Activated effector memory CD4-positive, alpha-beta T cell treated with anti-CD3 and anti-CD28 coated beads, Interleukin-2, amount 50 U/mL, for 16 hours (primary cell): Measurements from ENCODE around the gene SLC23A3.

Experiments used
- DNase-seq: peaks from one replicate; pipeline ENCODE4 v3.0.0-alpha.2; 2020

The SLC23A3 gene

GRCh38 chr2:219133976-219134375 is 35.9 kb downstream of the SLC23A3 start:
- DNase-seq, result no peak

GRCh38 chr2:219131744-219132143 is 38.1 kb downstream of the SLC23A3 start:
- no peak for DNase-seq

DNA sequence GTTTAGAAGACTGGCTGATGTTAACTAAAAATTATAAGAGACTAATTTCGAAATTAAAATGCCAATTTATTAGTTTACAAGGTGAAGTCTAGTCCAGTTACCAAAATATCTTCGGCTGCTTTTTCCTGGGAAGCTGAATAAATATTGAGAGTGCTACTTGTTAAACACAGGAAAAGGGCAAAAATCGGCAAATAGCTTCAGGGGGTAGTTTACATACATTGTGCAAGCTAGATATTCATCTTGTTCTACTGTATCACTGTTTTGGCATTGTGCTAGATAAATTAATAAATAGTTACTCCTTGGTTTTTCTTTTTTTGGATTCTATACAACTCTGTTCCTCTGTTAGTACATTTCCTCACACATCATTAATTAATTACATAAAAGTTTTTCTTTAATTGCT is 38.5 kb downstream of the SLC23A3 start:
- DNase-seq, result no peak

DNA sequence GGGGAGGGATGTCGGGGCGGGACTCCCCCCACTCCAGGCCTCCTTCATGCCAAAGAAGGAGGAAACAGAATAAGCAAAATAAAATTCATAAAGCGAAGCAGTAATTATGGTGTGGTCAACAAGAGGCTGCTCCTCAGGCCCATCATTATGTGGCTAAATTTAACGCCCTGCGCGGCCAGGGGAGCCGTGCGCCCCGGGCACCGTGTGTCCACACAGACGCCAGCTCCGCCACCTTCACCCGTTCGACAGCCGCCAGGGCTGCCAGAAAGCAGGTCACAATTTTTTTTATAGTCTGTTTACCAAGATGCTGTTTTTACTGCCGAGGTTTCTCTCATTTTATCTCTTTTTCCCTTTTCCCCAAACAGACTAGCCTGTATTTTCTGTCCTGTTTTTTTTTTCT is 40.2 kb downstream of the SLC23A3 start:
- DNase-seq, result no peak

DNA sequence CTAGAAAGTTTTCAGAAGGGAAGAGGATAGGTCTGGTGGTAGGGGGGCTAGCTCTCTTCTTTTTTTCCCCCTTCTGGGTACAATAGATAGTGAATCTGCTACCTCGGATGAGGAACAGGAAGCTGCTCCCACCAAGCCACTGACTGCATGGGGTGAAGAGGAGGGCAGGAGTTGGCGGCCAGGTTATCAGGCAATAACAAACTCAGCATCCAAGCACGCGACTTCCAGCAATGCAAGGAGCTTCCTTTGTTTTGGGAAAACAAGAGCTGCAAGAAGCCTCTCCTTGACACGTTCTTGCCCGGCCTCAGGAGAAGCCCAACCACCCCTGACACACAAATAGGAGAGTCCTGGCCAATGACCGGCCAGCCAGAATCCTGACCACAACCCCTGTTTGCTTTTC is 41.4 kb downstream of the SLC23A3 start:
- DNase-seq, result no peak

GRCh38 chr2:219127037-219127635 is 42.7 kb downstream of the SLC23A3 start:
- no peak for DNase-seq

GRCh38 chr2:219126555-219126954 is 43.3 kb downstream of the SLC23A3 start:
- no peak for DNase-seq

GRCh38 chr2:219125886-219126270 is 44.0 kb downstream of the SLC23A3 start:
- no peak for DNase-seq

- DNase-seq, result no peak
Observed at GRCh38 chr2:219125225-219125885, 44.5 kb downstream of the SLC23A3 start.

- no peak for DNase-seq
Observed at GRCh38 chr2:219124381-219125110, 45.3 kb downstream of the SLC23A3 start.

- no peak for DNase-seq
Observed at GRCh38 chr2:219123356-219124135, 46.3 kb downstream of the SLC23A3 start.

DNA sequence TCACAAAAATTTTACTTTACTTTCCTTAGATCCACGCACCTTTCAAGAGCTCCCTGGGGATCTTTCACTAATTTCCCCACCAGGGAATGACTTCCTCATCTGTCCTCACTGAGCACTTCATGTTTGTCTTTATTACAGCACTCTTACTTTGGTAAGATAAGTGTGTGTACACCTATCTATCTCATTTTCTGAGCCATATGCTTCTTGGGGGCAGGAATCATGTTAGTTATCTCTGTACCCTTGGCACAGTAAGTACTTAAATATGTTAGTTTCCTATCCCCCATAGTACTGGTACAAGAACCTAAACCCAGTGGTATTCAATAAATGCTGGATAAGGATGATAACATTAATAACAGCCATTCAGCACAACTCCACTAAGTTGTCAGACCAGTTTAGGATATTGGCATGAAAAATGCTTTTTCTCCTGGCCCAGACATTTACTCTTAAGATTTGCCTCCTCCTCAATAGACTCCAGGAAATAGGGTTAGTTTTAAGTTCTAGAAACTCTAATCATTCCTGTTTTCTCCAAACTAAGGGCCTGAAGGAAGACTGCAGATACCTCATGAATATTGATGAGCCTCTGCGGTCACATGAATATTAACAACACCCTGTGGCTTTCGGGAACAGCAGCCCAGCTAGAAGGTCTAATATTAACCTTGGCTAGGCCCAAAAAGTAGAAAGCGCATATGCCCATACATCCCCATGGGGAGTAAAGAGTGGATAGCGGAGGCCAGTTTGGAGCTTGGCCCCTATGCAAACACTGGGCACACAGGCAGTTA is 47.4 kb downstream of the SLC23A3 start:
- DNase-seq, result no peak

- no peak for DNase-seq
Observed at GRCh38 chr2:219120082-219120481, 49.7 kb downstream of the SLC23A3 start.

DNA sequence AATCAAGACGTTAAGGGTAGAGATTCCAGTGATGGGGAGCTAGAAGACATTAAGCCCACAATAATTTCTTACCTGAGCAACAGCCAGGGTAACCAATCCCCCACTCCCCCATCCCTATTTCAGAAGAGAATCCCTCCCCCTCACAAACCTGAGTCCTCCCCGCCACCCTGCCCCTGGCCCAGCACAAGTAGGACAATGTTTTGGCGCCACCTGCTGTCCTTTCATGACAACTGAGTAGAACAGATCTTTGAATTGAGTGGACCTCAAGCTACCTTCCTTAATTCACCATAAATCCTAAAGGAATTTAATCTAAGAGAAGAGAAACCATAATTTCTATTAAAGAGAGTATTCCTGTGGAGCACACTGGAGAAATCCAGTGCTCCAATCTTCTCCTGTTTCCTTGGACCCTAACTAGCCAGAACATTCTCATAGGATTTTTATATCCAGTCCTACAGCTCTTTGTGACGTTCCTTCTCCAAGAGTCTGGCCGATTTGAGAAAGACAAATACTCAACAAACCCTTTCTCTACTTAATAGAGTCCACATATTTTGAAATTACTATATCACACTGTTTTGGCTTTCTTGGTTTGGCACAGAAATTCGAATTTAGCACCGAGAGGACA is 50.3 kb downstream of the SLC23A3 start:
- peak; percentile 83 for DNase-seq

- no peak for DNase-seq
Observed at GRCh38 chr2:219118504-219118903, 51.3 kb downstream of the SLC23A3 start.

- DNase-seq, result no peak
Observed at GRCh38 chr2:219116776-219117646, 52.8 kb downstream of the SLC23A3 start.

DNA sequence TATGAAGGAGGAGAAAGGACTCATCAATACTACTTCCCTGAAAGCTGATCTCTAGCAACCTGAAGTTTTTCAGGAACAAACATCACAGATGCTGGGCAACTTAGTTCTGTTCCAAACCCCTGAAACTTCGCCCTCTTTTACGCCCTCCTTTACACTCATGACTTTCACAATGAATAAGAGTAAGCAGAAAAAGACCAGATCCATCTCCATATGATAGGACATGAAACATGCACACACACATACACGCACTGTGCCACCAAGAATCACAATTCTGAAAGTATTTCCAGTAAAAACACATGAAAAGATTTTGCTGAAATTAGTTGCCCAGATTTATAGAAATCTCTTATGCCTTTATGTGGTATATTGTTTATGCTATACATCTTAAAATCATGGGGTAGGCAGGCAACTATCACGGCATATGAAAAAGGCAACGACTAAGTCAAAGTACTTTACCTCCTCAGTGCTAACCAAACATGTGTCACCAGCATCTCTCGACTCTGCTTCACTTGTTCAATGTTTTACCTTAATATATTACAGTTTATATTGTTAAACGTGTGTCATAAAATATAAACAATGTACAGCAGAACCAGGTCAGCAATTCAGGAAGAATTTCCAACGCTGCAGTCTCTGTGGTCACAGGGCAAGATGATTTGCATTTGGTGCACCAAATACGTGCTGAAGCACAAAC is 57.0 kb downstream of the SLC23A3 start:
- no peak for DNase-seq

- no peak for DNase-seq
Observed at GRCh38 chr2:219112062-219112406, 57.8 kb downstream of the SLC23A3 start.
